A549 (cell line): ENCODE results near the gene USP15. TPM values are rescaled to one million over a fixed set of nuclear protein-coding genes. Genes with fewer than 3 reads are reported as not detected.
"Not testable (repeated sequence)": the region's sequence is repeated elsewhere in the genome, so short reads cannot be mapped to it uniquely, and the experiment has no call there.

Experiments
- ATAC-seq, 2 experiments: fragments of 200-7000 bp in 1 of 2; fragments of >200 bp in 1 of 2; cut with Nextera tagmentation in 1 of 2; cut with Tn5 transposase in 1 of 2; 3 replicates each; pipeline versions ENCODE4 v1.8.0 to v1.9.1; 2018 to 2020; ENCODE audit warnings: mild to moderate bottlenecking in 1 of 2, moderate library complexity in 1 of 2
- CTCF ChIA-PET: fragments of 300-600 bp; sonication (Branson Sonifier 250); formaldehyde crosslinking; extraction: SDS; loops from one replicate; lab custom pipeline; 2021; ENCODE audit warnings: antibody characterized with exemption, inconsistent platforms; lab: Yijun Ruan, JAX
- POLR2A ChIA-PET: fragments of 350-600 bp; formaldehyde crosslinking; extraction: SDS; loops from one replicate; lab custom pipeline; 2021; ENCODE audit warnings: antibody characterized with exemption, inconsistent platforms; lab: Yijun Ruan, JAX
- DNase-seq, 2 experiments: peaks; one replicate each; pipeline versions ENCODE4 v3.0.0 to v3.0.0-alpha.2; 2011 to 2016; ENCODE audit warnings: low read depth in 1 of 2, low spot score in 1 of 2
- FAIRE-seq: peaks from 2 replicates; lab custom pipeline; 2011; peaks lifted over from hg19 to GRCh38; lab: Jason Lieb, UNC
- H3K27ac ChIP-seq, 2 experiments: fragments of >200 bp; sonication (Bioruptor Twin); formaldehyde crosslinking; 3 replicates each; pipeline ENCODE4 v1.5.1; 2016 to 2017
- H3K4me1 ChIP-seq: fragments of >200 bp; sonication (Bioruptor Twin); formaldehyde crosslinking; 3 replicates; pipeline ENCODE4 v1.6.1; 2016
- H3K4me2 ChIP-seq: fragments of >200 bp; sonication (Bioruptor Twin); formaldehyde crosslinking; 3 replicates; pipeline ENCODE4 v1.6.1; 2016
- H3K4me3 ChIP-seq: fragments of >200 bp; sonication (Bioruptor Twin); formaldehyde crosslinking; 3 replicates; pipeline ENCODE4 v1.5.1; 2016
- H3K9me3 ChIP-seq: fragments of >200 bp; sonication (Bioruptor Twin); formaldehyde crosslinking; 3 replicates; pipeline ENCODE4 v1.6.1; 2016
- BHLHE40 ChIP-seq: IDR thresholded peaks from 2 replicates; pipeline ENCODE4 v1.6.1; 2012; ENCODE audit warnings: low read depth, low read length, inconsistent platforms
- CHD2 ChIP-seq: fragments of 150-350 bp; IDR thresholded peaks from 2 replicates; pipeline ENCODE4 v1.6.1; 2014; ENCODE audit warnings: low read length; ENCODE audit not compliant: partially characterized antibody
- EP300 ChIP-seq, 2 experiments: fragments of >200 bp; sonication (Bioruptor Twin); formaldehyde crosslinking; IDR thresholded peaks; 2 replicates in 1 of 2; 3 replicates in 1 of 2; pipeline ENCODE4 v1.6.1; 2016 to 2017
- FOSB ChIP-seq: fragments of 250-450 bp; sonication (Bioruptor Pico); IDR thresholded peaks from 2 replicates; pipeline ENCODE4 v1.5.0; 2020; ENCODE audit warnings: mild to moderate bottlenecking, moderate library complexity
- FOSL2 ChIP-seq, 2 experiments: fragments of 450-650 bp in 1 of 2; fragments of >200 bp in 1 of 2; sonication (Bioruptor Twin) in 1 of 2; formaldehyde crosslinking; IDR thresholded peaks; 2 replicates each; pipeline versions ENCODE4 v1.5.0 to v1.6.1; 2016 to 2020; ENCODE audit warnings: mild to moderate bottlenecking in 1 of 2, moderate library complexity in 1 of 2
- GATA3 ChIP-seq: IDR thresholded peaks from 2 replicates; pipeline ENCODE4 v1.6.1; 2012; ENCODE audit warnings: borderline replicate concordance
- HDAC2 ChIP-seq: fragments of 200-600 bp; sonication (generic); IDR thresholded peaks from 2 replicates; pipeline ENCODE4 v1.6.1; 2016
- HEYL ChIP-seq: fragments of 250-450 bp; sonication (Bioruptor Pico); IDR thresholded peaks from 2 replicates; pipeline ENCODE4 v1.8.0; 2021; ENCODE audit warnings: mild to moderate bottlenecking, moderate library complexity
- HMGXB4 ChIP-seq: fragments of 250-450 bp; sonication (Bioruptor Pico); IDR thresholded peaks from 2 replicates; pipeline ENCODE4 v1.5.0; 2021; ENCODE audit warnings: mild to moderate bottlenecking, moderate library complexity, borderline replicate concordance
- HOXB5 ChIP-seq: fragments of 250-450 bp; sonication (Bioruptor Pico); IDR thresholded peaks from 2 replicates; pipeline ENCODE4 v1.5.0; 2020; ENCODE audit warnings: mild to moderate bottlenecking, moderate library complexity
- KDM1A ChIP-seq: fragments of 200-600 bp; sonication (generic); IDR thresholded peaks from 2 replicates; pipeline ENCODE4 v1.6.1; 2016; ENCODE audit warnings: low read depth, mild to moderate bottlenecking
- KDM5A ChIP-seq: fragments of 200-600 bp; sonication (generic); IDR thresholded peaks from 2 replicates; pipeline ENCODE4 v1.6.1; 2016; ENCODE audit warnings: antibody characterized with exemption, mild to moderate bottlenecking
- NR3C1 ChIP-seq: fragments of >200 bp; sonication (Bioruptor Twin); formaldehyde crosslinking; IDR thresholded peaks from 3 replicates; pipeline ENCODE4 v1.6.1; 2017
- RNF2 ChIP-seq: fragments of 200-600 bp; sonication (generic); IDR thresholded peaks from 2 replicates; pipeline ENCODE4 v1.6.1; 2016; ENCODE audit warnings: low read depth, mild to moderate bottlenecking, antibody characterized with exemption, moderate library complexity, borderline replicate concordance
- TP53 ChIP-seq: fragments of 250-450 bp; sonication (Bioruptor Pico); IDR thresholded peaks from 2 replicates; pipeline ENCODE4 v1.5.0; 2021; ENCODE audit warnings: mild to moderate bottlenecking, moderate library complexity
- ZNF302 ChIP-seq: fragments of 250-450 bp; sonication (Bioruptor Pico); IDR thresholded peaks from 2 replicates; pipeline ENCODE4 v1.9.0; 2021; ENCODE audit warnings: inconsistent platforms, mild to moderate bottlenecking, moderate library complexity
- WGBS: methylation state at CpG from one replicate; pipeline ENCODE4 v1.1.6; 2017; ENCODE audit errors: missing lambda C conversion rate; 5-methylcytosine and 5-hydroxymethylcytosine counted together
- polyA plus RNA-seq, 4 experiments: library from polyadenylated mRNA; depleted of rRNA in 3 of 4; stranded (reverse); fragments of >200 nt; fragmentation: RNase III in 1 of 4; extraction: RNeasy Plus Mini Kit Qiagen cat#74134 plus additional on column Dnase treatment in 1 of 4; gene quantifications; 2 replicates in 3 of 4; 3 replicates in 1 of 4; pipeline ENCODE4 v1.2.3, GENCODE V29; 2011 to 2017
- TF ChIP-seq, protein P1 (sequence below): IDR thresholded peaks from 2 replicates; pipeline ENCODE4 v1.6.1; 2012; ENCODE audit warnings: low read depth, borderline replicate concordance
- TF ChIP-seq, protein P2 (sequence below): fragments of >200 bp; sonication (Bioruptor Twin); formaldehyde crosslinking; IDR thresholded peaks from 3 replicates; pipeline ENCODE4 v1.5.1; 2016

The USP15 gene
- polyA plus RNA-seq, 2 of the 4 experiments (the other 2 are of a cell fraction): 30.4 to 67.6 TPM

GRCh38 chr12:62335796-62336195, 75.6 kb downstream of the USP15 start:
- ATAC-seq: no peak
- WGBS: 85% methylated on average over 3 of the region's 3 CpGs
- Histone ChIP-seq H3K9me3 (peaks cover 16% of the 10 kb centered on the region; the same call in 1 of the 3 replicates), H3K27ac (no peak overlapping the region), H3K4me2 (no peak overlapping the region), H3K4me1 (no peaks in the 10 kb centered on the region), H3K4me3 (no peak overlapping the region)
- ChIA-PET POLR2A (no interaction called here), CTCF (no interaction called here)
- TF ChIP-seq, protein P1, sequence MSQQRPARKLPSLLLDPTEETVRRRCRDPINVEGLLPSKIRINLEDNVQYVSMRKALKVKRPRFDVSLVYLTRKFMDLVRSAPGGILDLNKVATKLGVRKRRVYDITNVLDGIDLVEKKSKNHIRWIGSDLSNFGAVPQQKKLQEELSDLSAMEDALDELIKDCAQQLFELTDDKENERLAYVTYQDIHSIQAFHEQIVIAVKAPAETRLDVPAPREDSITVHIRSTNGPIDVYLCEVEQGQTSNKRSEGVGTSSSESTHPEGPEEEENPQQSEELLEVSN: no peak
- no peak for TF ChIP-seq HOXB5 (CRISPR knock-in tag)
- TF ChIP-seq HDAC2: no peak
- TF ChIP-seq HEYL (CRISPR knock-in tag): no peak
- TF ChIP-seq FOSB (CRISPR knock-in tag): no peak
- TF ChIP-seq FOSL2 (IDR thresholded peaks at IDR 0.05): no peak
- no peak for TF ChIP-seq FOSL2 (CRISPR knock-in tag; IDR thresholded peaks at IDR 0.05)
- no peak for TF ChIP-seq TP53 (CRISPR knock-in tag)
- TF ChIP-seq, protein P2, sequence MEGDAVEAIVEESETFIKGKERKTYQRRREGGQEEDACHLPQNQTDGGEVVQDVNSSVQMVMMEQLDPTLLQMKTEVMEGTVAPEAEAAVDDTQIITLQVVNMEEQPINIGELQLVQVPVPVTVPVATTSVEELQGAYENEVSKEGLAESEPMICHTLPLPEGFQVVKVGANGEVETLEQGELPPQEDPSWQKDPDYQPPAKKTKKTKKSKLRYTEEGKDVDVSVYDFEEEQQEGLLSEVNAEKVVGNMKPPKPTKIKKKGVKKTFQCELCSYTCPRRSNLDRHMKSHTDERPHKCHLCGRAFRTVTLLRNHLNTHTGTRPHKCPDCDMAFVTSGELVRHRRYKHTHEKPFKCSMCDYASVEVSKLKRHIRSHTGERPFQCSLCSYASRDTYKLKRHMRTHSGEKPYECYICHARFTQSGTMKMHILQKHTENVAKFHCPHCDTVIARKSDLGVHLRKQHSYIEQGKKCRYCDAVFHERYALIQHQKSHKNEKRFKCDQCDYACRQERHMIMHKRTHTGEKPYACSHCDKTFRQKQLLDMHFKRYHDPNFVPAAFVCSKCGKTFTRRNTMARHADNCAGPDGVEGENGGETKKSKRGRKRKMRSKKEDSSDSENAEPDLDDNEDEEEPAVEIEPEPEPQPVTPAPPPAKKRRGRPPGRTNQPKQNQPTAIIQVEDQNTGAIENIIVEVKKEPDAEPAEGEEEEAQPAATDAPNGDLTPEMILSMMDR: no peak
- no peak for TF ChIP-seq CHD2
- TF ChIP-seq GATA3: no peak
- no peak for TF ChIP-seq HMGXB4
- no peak for TF ChIP-seq EP300 (IDR thresholded peaks at IDR 0.05)
- TF ChIP-seq ZNF302 (CRISPR knock-in tag): no peak
- no peak for TF ChIP-seq KDM5A
- no peak for TF ChIP-seq KDM1A
- TF ChIP-seq NR3C1: no peak
- no peak for TF ChIP-seq RNF2
- no peak for TF ChIP-seq BHLHE40
- DNase-seq: no peak
- no peak for FAIRE-seq

DNA sequence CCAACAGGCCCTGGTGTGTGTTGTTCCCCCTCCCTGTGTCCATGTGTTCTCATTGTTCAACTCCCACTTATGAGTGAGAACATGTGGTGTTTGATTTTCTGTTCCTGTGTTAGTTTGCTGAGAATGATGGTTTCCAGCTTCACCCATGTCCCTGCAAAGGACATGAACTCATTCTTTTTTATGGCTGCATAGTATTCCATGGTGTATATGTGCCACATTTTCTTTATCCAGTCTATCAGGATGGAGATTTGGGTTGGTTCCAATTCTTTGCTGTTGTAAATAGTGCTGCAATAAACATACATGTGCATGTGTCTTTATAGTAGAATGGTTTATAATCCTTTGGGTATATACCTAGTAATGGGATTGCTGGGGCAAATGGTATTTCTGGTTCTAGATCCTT, 77.4 kb downstream of the USP15 start:
- ATAC-seq, POLR2A ChIA-PET, H3K27ac ChIP-seq, H3K4me1 ChIP-seq, FAIRE-seq, H3K4me3 ChIP-seq, H3K4me2 ChIP-seq, DNase-seq: not testable (repeated sequence)
- H3K9me3 ChIP-seq: peaks cover 16% of the 10 kb centered on the region; the same call in 1 of the 3 replicates
- CTCF ChIA-PET: interaction anchor here (0.6 kb wide), 1 partner anchor 938 kb away, joined by 3 read pairs; no protein-coding TSS in a partner anchor

DNA sequence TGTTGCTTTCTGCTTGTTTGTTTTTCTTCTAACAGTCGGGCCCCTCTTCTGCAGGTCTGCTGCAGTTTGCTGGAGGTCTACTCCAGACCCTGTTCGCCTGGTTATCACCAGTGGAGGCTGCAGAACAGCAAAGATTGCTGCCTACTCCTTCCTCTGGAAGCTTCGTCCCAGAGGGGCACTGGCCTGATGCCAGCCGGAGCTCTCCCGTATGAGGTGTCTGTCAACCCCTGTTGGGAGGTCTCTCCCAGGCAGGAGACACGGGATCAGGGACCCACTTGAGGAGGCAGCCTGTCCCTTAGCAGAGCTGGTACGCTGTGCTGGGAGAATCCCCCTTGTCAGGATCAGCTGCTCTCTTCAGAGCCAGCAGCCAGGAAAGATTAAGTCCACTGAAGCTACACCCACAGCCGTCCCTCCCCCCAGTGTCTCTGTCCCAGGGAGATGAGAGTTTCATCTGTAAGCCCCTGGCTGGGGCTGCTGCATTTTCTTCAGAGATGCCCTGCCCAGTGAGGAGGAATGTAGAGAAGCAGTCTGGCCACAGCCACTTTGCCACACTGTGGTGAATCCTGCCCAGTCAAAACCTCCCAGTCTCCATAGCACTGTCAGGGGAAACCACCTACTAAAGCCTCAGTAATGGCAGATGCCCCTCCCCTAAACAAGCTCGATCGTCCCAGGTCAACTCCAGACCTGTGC, 82.6 kb downstream of the USP15 start:
- WGBS: 96% methylated on average over 8 of the region's 10 CpGs

DNA sequence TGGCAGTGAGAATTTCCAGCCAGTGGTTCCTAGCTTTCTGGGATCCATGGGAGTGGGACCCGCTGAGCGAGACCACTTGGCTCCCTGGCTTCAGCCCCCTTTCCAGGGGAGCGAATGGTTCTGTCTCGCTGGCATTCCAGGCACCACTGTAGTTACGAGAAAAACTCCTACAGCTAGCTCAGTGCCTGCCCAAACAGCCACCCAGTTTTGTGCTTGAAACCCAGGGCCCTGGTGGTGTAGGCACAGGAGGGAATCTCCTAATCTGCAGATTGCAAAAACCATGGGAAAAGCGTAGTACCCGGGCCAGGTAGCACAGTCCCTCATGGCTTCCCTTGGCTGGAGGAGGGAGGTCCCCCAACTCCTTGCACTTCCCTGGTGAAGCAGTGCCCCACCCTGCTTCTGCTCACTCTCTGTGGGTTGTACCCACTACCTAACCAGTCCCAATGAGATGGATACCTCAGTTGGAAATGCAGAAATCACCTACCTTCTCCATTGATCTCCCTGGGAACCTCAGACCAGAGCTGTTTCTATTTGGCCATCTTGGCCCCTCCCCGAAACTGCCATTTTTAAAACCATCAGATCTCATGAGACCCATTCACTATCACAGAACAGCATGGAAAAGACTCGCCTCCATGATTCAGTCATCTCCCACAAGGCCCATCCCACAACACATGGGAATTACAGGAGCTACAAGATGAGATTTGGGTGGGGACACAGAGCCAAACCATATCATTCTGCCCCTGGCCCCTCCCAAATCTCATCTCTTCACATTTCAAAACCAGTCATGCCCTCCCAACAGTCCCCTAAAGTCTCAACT, 83.3 kb downstream of the USP15 start:
- H3K4me1 ChIP-seq, H3K4me3 ChIP-seq, FAIRE-seq, DNase-seq, ATAC-seq, H3K4me2 ChIP-seq, CTCF ChIA-PET, H3K27ac ChIP-seq, POLR2A ChIA-PET: not testable (repeated sequence)
- 97% methylated on average over 8 of the region's 9 CpGs for WGBS
- H3K9me3 ChIP-seq: peaks cover 11% of the 10 kb centered on the region; the same call in 1 of the 3 replicates

More for the DNA sequence above, 82.6 kb downstream of the USP15 start:
- ATAC-seq, H3K4me2 ChIP-seq, CTCF ChIA-PET, DNase-seq, POLR2A ChIA-PET, H3K27ac ChIP-seq, FAIRE-seq, H3K4me3 ChIP-seq, H3K4me1 ChIP-seq: not testable (repeated sequence)
- H3K9me3 ChIP-seq: peaks cover 15% of the 10 kb centered on the region; the same call in 1 of the 3 replicates

DNA sequence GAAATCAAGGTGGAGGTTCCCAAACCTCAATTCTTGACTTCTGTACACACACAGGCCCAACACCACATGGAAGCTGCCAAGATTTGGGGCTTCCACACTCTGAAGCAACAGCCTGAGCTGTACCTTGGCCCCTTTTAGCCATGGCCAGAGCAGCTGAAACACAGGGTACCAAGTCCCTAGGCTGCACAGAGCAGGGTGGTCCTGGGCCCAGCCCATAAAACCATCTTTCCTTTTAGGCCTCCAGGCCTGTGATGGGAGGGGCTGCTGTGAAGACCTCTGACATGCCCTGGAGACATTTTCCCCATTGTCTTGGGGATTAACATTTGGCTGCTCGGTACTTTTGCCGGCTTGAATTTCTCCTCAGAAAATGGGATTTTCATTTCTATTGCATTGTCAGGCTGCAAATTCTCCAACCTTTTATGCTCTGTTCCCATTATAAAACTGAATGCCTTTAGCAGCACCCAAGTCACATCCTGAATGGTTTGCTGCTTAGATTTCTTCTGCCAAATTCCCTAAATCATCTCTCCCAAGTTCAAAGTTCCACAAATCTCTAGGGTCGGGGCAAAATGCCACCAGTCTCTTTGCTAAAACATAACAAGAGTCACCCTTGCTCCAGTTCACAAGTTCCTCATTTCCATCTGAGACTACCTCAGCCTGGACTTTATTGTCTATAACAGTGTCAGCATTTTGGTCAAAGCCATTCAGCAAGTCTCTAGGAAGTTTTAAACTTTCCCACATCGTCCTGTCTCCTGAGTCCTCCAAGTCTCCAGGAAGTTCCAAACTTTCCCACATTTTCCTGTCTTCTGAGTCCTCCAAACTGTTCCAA, 84.7 kb downstream of the USP15 start:
- H3K4me1 ChIP-seq, H3K4me3 ChIP-seq, H3K4me2 ChIP-seq, CTCF ChIA-PET, DNase-seq, H3K9me3 ChIP-seq, FAIRE-seq, ATAC-seq, POLR2A ChIA-PET, H3K27ac ChIP-seq: not testable (repeated sequence)
- 90% methylated on average over 4 of the region's 4 CpGs for WGBS
